H1 (cell line): ENCODE measurements around the gene KRT77. TPM values are rescaled to one million over a fixed set of nuclear protein-coding genes. Genes with fewer than 3 reads are reported as not detected.

Source experiments
- ASH2L ChIP-seq: fragments of 200-600, 300-600 bp; sonication (generic); IDR thresholded peaks from one replicate; pipeline ENCODE4 v1.7.1; 2017; ENCODE audit warnings: low read length
- BCL11A ChIP-seq, 2 experiments: IDR thresholded peaks; one replicate each; pipeline ENCODE4 v1.6.1; 2011; ENCODE audit warnings: low read depth in 2 of 2, low read length in 2 of 2, mild to moderate bottlenecking in 2 of 2
- MAX ChIP-seq: IDR thresholded peaks from 2 replicates; pipeline ENCODE4 v1.6.1; 2012; ENCODE audit warnings: inconsistent platforms
- polyA plus RNA-seq, 7 experiments: library from polyadenylated mRNA; depleted of rRNA in 3 of 7; stranded (reverse) in 5 of 7; unstranded in 2 of 7; fragments of >200 nt in 5 of 7; fragments of 200-250 nt in 2 of 7; gene quantifications; 1 replicate in 5 of 7; 2 replicates in 1 of 7; 4 replicates in 1 of 7; pipeline versions ENCODE4 v1.2.1 to v1.2.3, GENCODE V29; 2011 to 2013; ENCODE audit warnings: missing spikeins in 2 of 7, mixed read lengths in 2 of 7
- total RNA-seq: library from RNA; stranded (reverse); fragmentation: NEBNext Ultra II Directional; extraction: Animal tissue kit (Norgen Biotek cat#: 25700); gene quantifications from 2 replicates; pipeline ENCODE4 v1.2.1, GENCODE V29; 2021

The KRT77 gene
- total and polyA plus RNA-seq, 2 of the 8 experiments (the other 6 are each of a cell fraction or from before 2014, with no cell fraction given), result 0.02 TPM; not detected in 1

DNA sequence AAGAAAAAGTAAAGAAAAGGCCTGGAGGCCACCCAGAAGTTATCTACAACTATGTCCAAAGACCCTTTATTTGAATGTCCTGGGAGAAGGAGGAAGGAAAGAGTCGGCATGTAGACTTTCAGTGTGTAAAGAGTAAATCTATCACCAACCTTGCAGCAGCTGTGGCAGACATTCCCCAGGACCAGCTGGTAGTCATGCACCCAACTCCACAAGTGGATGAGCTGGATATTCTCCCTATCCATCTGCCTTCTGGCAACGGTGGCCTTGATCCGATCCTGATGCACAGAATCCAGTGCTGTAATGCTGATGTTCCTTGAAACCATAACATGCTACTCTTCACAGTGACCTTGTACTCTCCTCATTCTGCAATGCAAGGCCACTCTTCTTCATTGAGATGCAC, 46.5 kb upstream of the KRT77 start (continued):
- TF ChIP-seq BCL11A (IDR thresholded peaks at IDR 0.05; ENCODE audit: low read depth in 2 of 2, low read length in 2 of 2) (no peak), MAX (no peak), ASH2L (no peak)
